ENCODE measurements around the gene TMEM214. TPM values are rescaled to one million over a fixed set of nuclear protein-coding genes. Genes with fewer than 3 reads are reported as not detected.

TMEM214 gene
- total RNA-seq, 1 experiment from 2014 or later, result 77.8 TPM

DNA sequence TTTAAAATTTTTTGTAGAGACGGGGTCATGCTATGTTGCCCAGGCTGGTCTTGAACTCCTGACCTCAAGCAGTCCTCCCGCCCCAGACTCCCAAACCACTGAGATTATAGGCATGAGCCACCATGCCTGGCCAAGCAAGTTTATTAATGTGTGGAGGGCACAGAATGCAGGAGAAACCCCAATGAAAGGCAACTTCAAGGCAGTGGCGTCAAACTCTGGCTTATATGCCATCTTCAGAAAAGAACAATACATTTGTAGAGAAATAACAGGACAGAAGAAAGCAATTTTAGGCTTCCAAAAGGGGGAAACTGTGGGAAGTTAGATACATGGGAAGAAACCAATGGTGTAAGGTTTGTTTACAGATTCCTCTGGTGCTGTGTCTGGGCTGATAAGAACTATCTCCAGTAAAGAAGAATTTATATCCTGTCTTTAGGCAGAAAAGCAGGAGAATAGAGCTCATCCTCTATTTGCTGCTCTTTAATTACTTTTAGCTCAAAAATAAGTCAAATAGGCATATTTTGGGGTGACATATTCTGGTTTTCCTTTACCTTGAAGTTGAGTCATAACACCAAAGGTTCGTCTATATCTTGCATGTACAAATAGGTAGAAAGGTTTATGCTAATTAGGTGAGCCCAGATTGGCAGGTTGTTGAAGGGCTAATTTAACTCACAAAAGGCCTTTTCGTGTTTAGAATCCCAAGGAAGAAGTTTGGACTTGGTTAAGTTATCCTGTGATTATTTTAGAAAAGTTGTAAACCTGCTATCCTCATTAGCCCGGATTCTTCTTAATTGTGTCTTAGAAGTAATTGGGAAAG, 26.0 kb upstream of the TMEM214 start:
- no peak for DNase-seq (ENCODE audit: low read depth, low spot score)
- Histone ChIP-seq H3K27me3 (ENCODE audit: control insufficient read depth, insufficient read depth, low read length) (no peaks in the 10 kb centered on the region), H3K4me1 (ENCODE audit: control insufficient read depth, insufficient read depth, low read length) (peaks cover 11% of the 10 kb centered on the region), H3K9me3 (ENCODE audit: control insufficient read depth, insufficient read depth, low read depth, low read length) (no peaks in the 10 kb centered on the region), H3K4me3 (ENCODE audit: low read depth in 2 of 2, low read length in 2 of 2) (no peak overlapping the region), H3K27ac (ENCODE audit: low read length) (no peak overlapping the region), H3K36me3 (ENCODE audit: control insufficient read depth, insufficient read depth, low read length) (no peaks in the 10 kb centered on the region)
- POLR2A ChIA-PET, result no interaction called here
- BruUV-seq (replicated peaks), result no TSS peak
- no peak for TF ChIP-seq TCF7L2 (IDR thresholded peaks at IDR 0.05; ENCODE audit: low read depth, low read length)
- TF ChIP-seq POLR2AphosphoS5 (IDR thresholded peaks at IDR 0.05; ENCODE audit: low read depth, low read length), result no peak
- TF ChIP-seq SIN3A (IDR thresholded peaks at IDR 0.05; ENCODE audit: borderline replicate concordance, insufficient read depth, low read depth, low read length), result no peak
- TF ChIP-seq, protein P1, sequence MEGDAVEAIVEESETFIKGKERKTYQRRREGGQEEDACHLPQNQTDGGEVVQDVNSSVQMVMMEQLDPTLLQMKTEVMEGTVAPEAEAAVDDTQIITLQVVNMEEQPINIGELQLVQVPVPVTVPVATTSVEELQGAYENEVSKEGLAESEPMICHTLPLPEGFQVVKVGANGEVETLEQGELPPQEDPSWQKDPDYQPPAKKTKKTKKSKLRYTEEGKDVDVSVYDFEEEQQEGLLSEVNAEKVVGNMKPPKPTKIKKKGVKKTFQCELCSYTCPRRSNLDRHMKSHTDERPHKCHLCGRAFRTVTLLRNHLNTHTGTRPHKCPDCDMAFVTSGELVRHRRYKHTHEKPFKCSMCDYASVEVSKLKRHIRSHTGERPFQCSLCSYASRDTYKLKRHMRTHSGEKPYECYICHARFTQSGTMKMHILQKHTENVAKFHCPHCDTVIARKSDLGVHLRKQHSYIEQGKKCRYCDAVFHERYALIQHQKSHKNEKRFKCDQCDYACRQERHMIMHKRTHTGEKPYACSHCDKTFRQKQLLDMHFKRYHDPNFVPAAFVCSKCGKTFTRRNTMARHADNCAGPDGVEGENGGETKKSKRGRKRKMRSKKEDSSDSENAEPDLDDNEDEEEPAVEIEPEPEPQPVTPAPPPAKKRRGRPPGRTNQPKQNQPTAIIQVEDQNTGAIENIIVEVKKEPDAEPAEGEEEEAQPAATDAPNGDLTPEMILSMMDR (IDR thresholded peaks at IDR 0.05), result no peak
- TF ChIP-seq, protein P2, sequence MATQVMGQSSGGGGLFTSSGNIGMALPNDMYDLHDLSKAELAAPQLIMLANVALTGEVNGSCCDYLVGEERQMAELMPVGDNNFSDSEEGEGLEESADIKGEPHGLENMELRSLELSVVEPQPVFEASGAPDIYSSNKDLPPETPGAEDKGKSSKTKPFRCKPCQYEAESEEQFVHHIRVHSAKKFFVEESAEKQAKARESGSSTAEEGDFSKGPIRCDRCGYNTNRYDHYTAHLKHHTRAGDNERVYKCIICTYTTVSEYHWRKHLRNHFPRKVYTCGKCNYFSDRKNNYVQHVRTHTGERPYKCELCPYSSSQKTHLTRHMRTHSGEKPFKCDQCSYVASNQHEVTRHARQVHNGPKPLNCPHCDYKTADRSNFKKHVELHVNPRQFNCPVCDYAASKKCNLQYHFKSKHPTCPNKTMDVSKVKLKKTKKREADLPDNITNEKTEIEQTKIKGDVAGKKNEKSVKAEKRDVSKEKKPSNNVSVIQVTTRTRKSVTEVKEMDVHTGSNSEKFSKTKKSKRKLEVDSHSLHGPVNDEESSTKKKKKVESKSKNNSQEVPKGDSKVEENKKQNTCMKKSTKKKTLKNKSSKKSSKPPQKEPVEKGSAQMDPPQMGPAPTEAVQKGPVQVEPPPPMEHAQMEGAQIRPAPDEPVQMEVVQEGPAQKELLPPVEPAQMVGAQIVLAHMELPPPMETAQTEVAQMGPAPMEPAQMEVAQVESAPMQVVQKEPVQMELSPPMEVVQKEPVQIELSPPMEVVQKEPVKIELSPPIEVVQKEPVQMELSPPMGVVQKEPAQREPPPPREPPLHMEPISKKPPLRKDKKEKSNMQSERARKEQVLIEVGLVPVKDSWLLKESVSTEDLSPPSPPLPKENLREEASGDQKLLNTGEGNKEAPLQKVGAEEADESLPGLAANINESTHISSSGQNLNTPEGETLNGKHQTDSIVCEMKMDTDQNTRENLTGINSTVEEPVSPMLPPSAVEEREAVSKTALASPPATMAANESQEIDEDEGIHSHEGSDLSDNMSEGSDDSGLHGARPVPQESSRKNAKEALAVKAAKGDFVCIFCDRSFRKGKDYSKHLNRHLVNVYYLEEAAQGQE (IDR thresholded peaks at IDR 0.05; ENCODE audit: insufficient read depth in 1 of 2, low read depth in 2 of 2, low read length in 1 of 2), result no peak
- CTCF ChIA-PET, result no interaction called here
- in situ Hi-C loops (cut with HindIII; ENCODE audit: low pct_unique_long_range_greater_than_20kb, low sequenced_read_pairs) (no loop called here), intact Hi-C loops (cut with micrococcal nuclease; ENCODE audit: unreplicated experiment) (no loop called here)
- ATAC-seq, result no peak

DNA sequence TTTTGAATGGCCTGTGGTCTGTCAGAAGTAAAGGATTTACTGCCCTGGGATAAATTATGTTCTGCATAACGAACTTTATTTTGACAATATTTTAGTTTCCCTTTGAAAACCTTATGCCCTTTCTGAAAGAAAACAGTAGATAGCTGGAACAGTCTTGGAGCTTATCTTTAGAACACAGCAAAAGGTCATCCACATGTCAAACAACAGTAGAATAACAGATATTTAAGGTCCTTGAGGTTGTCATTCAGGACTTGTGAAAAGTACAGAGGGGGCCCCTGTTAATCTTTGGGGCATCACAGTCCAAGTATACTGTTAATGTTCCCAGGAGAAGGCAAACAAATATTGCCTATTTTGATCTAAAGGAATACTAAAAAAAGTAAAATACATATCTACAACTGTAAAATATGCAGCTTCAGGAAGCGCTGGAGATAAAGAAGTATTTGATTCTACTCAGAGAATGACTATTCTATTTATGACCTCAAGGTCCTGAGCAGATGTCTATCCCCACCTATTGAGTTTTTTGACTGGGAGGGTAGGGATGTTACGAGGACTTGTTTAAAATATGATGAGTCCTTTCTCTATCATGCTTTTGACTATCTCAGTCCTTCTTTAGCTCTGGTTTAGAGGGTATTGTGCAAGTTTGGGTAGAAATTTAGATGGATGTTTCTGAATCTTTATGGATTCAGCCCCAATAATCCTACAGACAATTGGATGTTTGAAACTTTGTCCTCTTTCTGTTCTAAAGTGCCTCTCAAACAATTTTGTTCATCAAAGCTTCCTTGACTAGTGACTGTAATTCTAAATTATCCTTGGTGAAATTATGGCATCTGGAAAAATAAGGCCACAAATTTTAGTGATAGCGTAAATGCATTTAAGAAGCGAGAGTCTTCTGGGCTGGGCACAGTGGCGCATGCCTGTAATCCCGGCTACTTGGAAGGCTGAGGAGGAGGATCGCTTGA, 25.1 kb upstream of the TMEM214 start:
- intact Hi-C loops (cut with micrococcal nuclease; ENCODE audit: unreplicated experiment) (no loop called here), in situ Hi-C loops (cut with HindIII; ENCODE audit: low pct_unique_long_range_greater_than_20kb, low sequenced_read_pairs) (no loop called here)
- no peaks in the 10 kb centered on the region for H3K36me3 ChIP-seq (ENCODE audit: control insufficient read depth, insufficient read depth, low read length)
- no peaks in the 10 kb centered on the region for H3K9me3 ChIP-seq (ENCODE audit: control insufficient read depth, insufficient read depth, low read depth, low read length)
- TF ChIP-seq, protein P1 (IDR thresholded peaks at IDR 0.05), result no peak
- TF ChIP-seq, protein P2 (IDR thresholded peaks at IDR 0.05; ENCODE audit: insufficient read depth in 1 of 2, low read depth in 2 of 2, low read length in 1 of 2), result no peak
- TF ChIP-seq POLR2AphosphoS5 (IDR thresholded peaks at IDR 0.05; ENCODE audit: low read depth, low read length), result no peak
- no peak for TF ChIP-seq TCF7L2 (IDR thresholded peaks at IDR 0.05; ENCODE audit: low read depth, low read length)
- TF ChIP-seq SIN3A (IDR thresholded peaks at IDR 0.05; ENCODE audit: borderline replicate concordance, insufficient read depth, low read depth, low read length), result no peak
- ATAC-seq, result no peak
- BruUV-seq (replicated peaks), result no TSS peak
- no peaks in the 10 kb centered on the region for H3K27me3 ChIP-seq (ENCODE audit: control insufficient read depth, insufficient read depth, low read length)
- ChIA-PET CTCF (no interaction called here), POLR2A (interaction anchor here (0.6 kb wide), 1 partner anchor 157 kb away, joined by 3 read pairs; no protein-coding TSS in a partner anchor)
- H3K4me1 ChIP-seq (ENCODE audit: control insufficient read depth, insufficient read depth, low read length), result peaks cover 11% of the 10 kb centered on the region
- no peak overlapping the region for H3K27ac ChIP-seq (ENCODE audit: low read length)
- DNase-seq (ENCODE audit: low read depth, low spot score), result no peak
- H3K4me3 ChIP-seq (ENCODE audit: low read depth in 2 of 2, low read length in 2 of 2), result no peak overlapping the region
